Left lung (tissue), 10 donors: ENCODE data around the gene ANKS1B. TPM values are rescaled to one million over a fixed set of nuclear protein-coding genes. Genes with fewer than 3 reads are reported as not detected.

Source experiments
- ATAC-seq: fragments of 200-7000 bp; cut with Tn5 transposase; one replicate; pipeline ENCODE4 v1.9.1; 2020; ENCODE audit warnings: moderate library complexity
- DNase-seq, 4 donors: peaks; one replicate each; pipeline ENCODE4 v3.0.0-alpha.2; 2013 to 2020
- H3K27ac ChIP-seq, 2 donors: fragments of 200-600 bp; sonication (generic) in 1 of 2; one replicate each; pipeline versions ENCODE4 v1.5.0 to v1.8.0; 2020 to 2021
- H3K27me3 ChIP-seq, 2 donors: fragments of 200-600 bp; sonication (generic) in 1 of 2; one replicate each; pipeline versions ENCODE4 v1.5.0 to v1.8.0; 2020 to 2021
- H3K36me3 ChIP-seq, 2 donors: fragments of 200-600 bp; sonication (generic) in 1 of 2; one replicate each; pipeline versions ENCODE4 v1.5.0 to v1.8.0; 2020 to 2021
- H3K4me1 ChIP-seq, 2 donors: fragments of 200-600 bp; one replicate each; pipeline ENCODE4 v1.8.0; 2021
- H3K4me3 ChIP-seq, 2 donors: fragments of 200-600 bp; sonication (generic) in 1 of 2; one replicate each; pipeline versions ENCODE4 v1.5.0 to v1.8.0; 2020 to 2021; ENCODE audit warnings: mild to moderate bottlenecking in 1 of 2
- H3K9me3 ChIP-seq, 2 donors: fragments of 200-600 bp; sonication (generic) in 1 of 2; one replicate each; pipeline versions ENCODE4 v1.5.0 to v1.8.0; 2020 to 2021
- CTCF ChIP-seq, 2 donors: fragments of 200-600 bp; sonication (generic) in 1 of 2; IDR thresholded peaks; one replicate each; pipeline versions ENCODE4 v1.5.0 to v1.8.0; 2021; ENCODE audit warnings: antibody characterized with exemption in 2 of 2
- intact Hi-C, 2 donors: fragments of 100-400 bp; cut with DNase I; formaldehyde crosslinking; loops; one replicate each; pipeline versions ENCODE4 v1.11.2 to v1.14.2; 2022
- polyA plus RNA-seq, 6 donors: library from polyadenylated mRNA; unstranded; fragments of 120-200 nt; gene quantifications; one replicate each; pipeline ENCODE4 v1.2.1, GENCODE V29; 2013; ENCODE audit not compliant: insufficient read length in 6 of 6
- total RNA-seq, 2 donors: library from RNA; stranded (reverse); fragmentation: NEBNext Ultra II Directional; extraction: Animal tissue kit (Norgen Biotek cat#: 25700); gene quantifications; one replicate each; pipeline ENCODE4 v1.2.1, GENCODE V29; 2021
- donor health status: DM: no; HTN: yes; CAD: no.
- donor health status: DM: no; HTN: no; CAD: no.

The ANKS1B gene
- total and polyA plus RNA-seq, 8 donors, result 4.9 to 31.8 (median 14.9) TPM

GRCh38 chr12:99311373-99311772 is 673.4 kb downstream of the ANKS1B start:
- Histone ChIP-seq H3K27me3 (no peaks in the 10 kb centered on the region), H3K9me3 (peaks cover 0 to 30% of the 10 kb centered on the region in 2 donors), H3K4me1 (no peaks in the 10 kb centered on the region), H3K36me3 (no peaks in the 10 kb centered on the region), H3K4me3 (no peak overlapping the region), H3K27ac (no peak overlapping the region)
- TF ChIP-seq CTCF (IDR thresholded peaks at IDR 0.05), result no peak
- ATAC-seq (no peak), DNase-seq (no peak)
- intact Hi-C loops, result no loop called here

DNA sequence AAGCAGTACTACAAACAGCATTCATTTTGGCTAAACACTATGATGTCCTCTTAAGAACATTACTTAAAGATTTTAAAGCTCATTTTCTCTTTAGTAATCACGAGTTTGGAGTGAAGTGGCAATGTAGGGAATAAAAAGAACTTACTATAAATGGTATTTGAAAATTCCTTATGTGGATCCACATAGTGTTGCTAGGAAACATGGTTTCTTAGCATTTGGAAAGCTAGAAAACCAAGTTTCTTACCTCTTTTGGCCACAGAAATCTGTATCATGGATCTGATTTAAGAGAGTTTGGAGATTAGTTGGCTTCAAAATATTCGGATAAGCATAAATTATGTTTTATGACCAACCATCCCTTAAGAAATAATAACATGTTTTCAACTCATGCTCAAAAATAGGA is 674.9 kb downstream of the ANKS1B start:
- ATAC-seq, result no peak
- H3K4me3 ChIP-seq, result no peak overlapping the region
- no peak for TF ChIP-seq CTCF (IDR thresholded peaks at IDR 0.05)

GRCh38 chr12:99302874-99303273 is 681.9 kb downstream of the ANKS1B start:
- H3K4me3 ChIP-seq, result no peak overlapping the region
- no peaks in the 10 kb centered on the region for H3K27me3 ChIP-seq
- no peak overlapping the region for H3K27ac ChIP-seq
- H3K4me1 ChIP-seq, result no peaks in the 10 kb centered on the region
- H3K9me3 ChIP-seq, result peaks cover 0 to 9% of the 10 kb centered on the region in 2 donors
- TF ChIP-seq CTCF (IDR thresholded peaks at IDR 0.05), result no peak
- H3K36me3 ChIP-seq, result no peaks in the 10 kb centered on the region
- intact Hi-C loops, result no loop called here
- ATAC-seq, result no peak
- DNase-seq, result no peak

More for the DNA sequence above, 674.9 kb downstream of the ANKS1B start:
- Histone ChIP-seq H3K4me1 (no peaks in the 10 kb centered on the region), H3K9me3 (peaks cover 0 to 22% of the 10 kb centered on the region in 2 donors), H3K36me3 (no peaks in the 10 kb centered on the region), H3K27ac (no peak overlapping the region), H3K27me3 (no peaks in the 10 kb centered on the region)
- intact Hi-C loops, result no loop called here
- no peak for DNase-seq

- Histone ChIP-seq H3K36me3 (no peaks in the 10 kb centered on the region), H3K4me3 (no peak overlapping the region), H3K4me1 (no peaks in the 10 kb centered on the region), H3K27ac (no peak overlapping the region), H3K9me3 (peaks cover 0 to 36% of the 10 kb centered on the region in 2 donors), H3K27me3 (no peaks in the 10 kb centered on the region)
- no peak for TF ChIP-seq CTCF (IDR thresholded peaks at IDR 0.05)
- no peak for DNase-seq
- ATAC-seq, result no peak
- intact Hi-C loops, result no loop called here
Observed at GRCh38 chr12:99287136-99287535, 697.6 kb downstream of the ANKS1B start.

DNA sequence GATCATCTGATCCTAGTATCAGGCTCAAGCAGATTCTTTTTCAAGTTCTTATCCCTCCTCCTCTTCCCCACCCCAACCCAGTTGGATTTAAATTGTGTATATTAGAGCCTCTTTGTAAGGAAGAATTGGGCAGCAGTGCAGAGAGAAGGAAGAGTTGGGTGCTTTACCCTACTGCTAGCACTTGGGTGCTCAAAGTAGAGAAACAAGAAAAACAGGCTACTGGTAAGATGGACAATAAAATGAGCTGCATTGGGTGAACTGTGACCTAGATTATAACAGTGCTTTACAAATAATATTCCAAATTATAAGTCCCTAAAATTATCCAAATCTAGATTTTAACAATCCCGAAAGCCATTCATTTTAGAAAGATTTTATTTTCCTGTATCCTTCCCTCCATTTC is 700.6 kb downstream of the ANKS1B start:
- no peak for TF ChIP-seq CTCF (IDR thresholded peaks at IDR 0.05)
- H3K4me3 ChIP-seq, result no peak overlapping the region
- no peaks in the 10 kb centered on the region for H3K36me3 ChIP-seq
- no peaks in the 10 kb centered on the region for H3K27me3 ChIP-seq
- H3K27ac ChIP-seq, result no peak overlapping the region
- peaks cover 0 to 6% of the 10 kb centered on the region in 2 donors for H3K9me3 ChIP-seq
- no peak for DNase-seq
- intact Hi-C loops, result no loop called here
- no peaks in the 10 kb centered on the region for H3K4me1 ChIP-seq
- no peak for ATAC-seq
